CD14-positive monocyte (primary cell): Measurements from ENCODE around the gene EIF5AL1. TPM values are rescaled to one million over a fixed set of nuclear protein-coding genes. Genes with fewer than 3 reads are reported as not detected.

Experiments
- DNase-seq, 3 donors: peaks; one replicate each; pipeline ENCODE4 v3.0.0-alpha.2; 2011 to 2022
- H2AFZ ChIP-seq: 2 replicates; pipeline ENCODE4 v1.6.0; 2012; ENCODE audit warnings: mild to moderate bottlenecking, low read depth, low read length, inconsistent platforms; ENCODE audit not compliant: insufficient read depth, poor library complexity, severe bottlenecking
- H3K27ac ChIP-seq, 2 donors: 1 replicate in 1 of 2; 2 replicates in 1 of 2; pipeline ENCODE4 v1.5.1; 2012 to 2013; ENCODE audit warnings: low read length in 2 of 2, control low read depth in 1 of 2, inconsistent platforms in 1 of 2, low read depth in 1 of 2, mild to moderate bottlenecking in 1 of 2
- H3K27me3 ChIP-seq, 2 donors: one replicate each; pipeline versions ENCODE4 v1.6.0 to v1.6.1; 2011 to 2013; ENCODE audit warnings: low read length in 2 of 2; ENCODE audit not compliant: control insufficient read depth in 2 of 2, insufficient read depth in 2 of 2
- H3K36me3 ChIP-seq, 2 donors: replicated peaks in 1 of 2; 1 replicate in 1 of 2; 2 replicates in 1 of 2; pipeline versions ENCODE4 v1.5.1 to v1.6.1; 2012 to 2013; ENCODE audit warnings: low read length in 2 of 2, control low read depth in 1 of 2, inconsistent platforms in 1 of 2, mild to moderate bottlenecking in 1 of 2; ENCODE audit not compliant: insufficient read depth in 2 of 2, control insufficient read depth in 1 of 2
- H3K4me1 ChIP-seq, 2 donors: 1 replicate in 1 of 2; 2 replicates in 1 of 2; pipeline versions ENCODE4 v1.5.1 to v1.6.1; 2012 to 2013; ENCODE audit warnings: low read length in 2 of 2, control low read depth in 1 of 2, inconsistent platforms in 1 of 2, mild to moderate bottlenecking in 1 of 2, moderate library complexity in 1 of 2; ENCODE audit not compliant: insufficient read depth in 2 of 2, control insufficient read depth in 1 of 2
- H3K4me2 ChIP-seq: replicated peaks from 2 replicates; pipeline ENCODE3; 2012; ENCODE audit warnings: low read length, moderate library complexity, mild to moderate bottlenecking; ENCODE audit not compliant: poor library complexity, severe bottlenecking; ENCODE audit errors: extremely low read depth
- H3K4me3 ChIP-seq, 3 experiments: fragments of 200-600 bp in 1 of 3; sonication (generic) in 1 of 3; replicated peaks in 1 of 3; 1 replicate in 2 of 3; 2 replicates in 1 of 3; pipeline ENCODE4 v1.5.1; 2011 to 2013; ENCODE audit warnings: low read length in 3 of 3, mild to moderate bottlenecking in 3 of 3, control low read depth in 2 of 3, low read depth in 2 of 3, inconsistent platforms in 1 of 3, moderate library complexity in 1 of 3
- H3K79me2 ChIP-seq: 2 replicates; pipeline ENCODE4 v1.6.0; 2012; ENCODE audit warnings: mild to moderate bottlenecking, control low read depth, inconsistent platforms, low read length, moderate library complexity; ENCODE audit not compliant: insufficient read depth
- H3K9ac ChIP-seq: 2 replicates; pipeline ENCODE4 v1.6.0; 2017; ENCODE audit warnings: low read length, mild to moderate bottlenecking; ENCODE audit not compliant: insufficient read depth, poor library complexity, severe bottlenecking
- H3K9me3 ChIP-seq, 2 donors: replicated peaks in 1 of 2; 1 replicate in 1 of 2; 2 replicates in 1 of 2; pipeline versions ENCODE4 v1.5.1 to v1.6.1; 2012 to 2013; ENCODE audit warnings: low read length in 2 of 2, control low read depth in 1 of 2; ENCODE audit not compliant: control insufficient read depth in 1 of 2, insufficient read depth in 1 of 2
- H4K20me1 ChIP-seq: 2 replicates; pipeline ENCODE4 v1.6.0; 2012; ENCODE audit warnings: mild to moderate bottlenecking, low read length, control low read depth, moderate library complexity; ENCODE audit not compliant: insufficient read depth
- H3K27ac Mint-ChIP-seq, 7 donors: one replicate each; pipeline ENCODE4 v1.8.0; 2020; ENCODE audit warnings: mild to moderate bottlenecking in 7 of 7, mixed read lengths in 7 of 7, moderate library complexity in 6 of 7, inconsistent platforms in 2 of 7
- H3K27me3 Mint-ChIP-seq, 3 donors: one replicate each; pipeline ENCODE4 v1.8.0; 2021 to 2022; ENCODE audit warnings: low read depth in 3 of 3, mild to moderate bottlenecking in 3 of 3, mixed read lengths in 3 of 3, moderate library complexity in 3 of 3, inconsistent platforms in 1 of 3
- H3K36me3 Mint-ChIP-seq, 2 donors: one replicate each; pipeline ENCODE4 v1.8.0; 2020; ENCODE audit warnings: mixed read lengths in 2 of 2, inconsistent platforms in 1 of 2, mild to moderate bottlenecking in 1 of 2
- H3K4me1 Mint-ChIP-seq: one replicate; pipeline ENCODE4 v1.8.0; 2020; ENCODE audit warnings: mild to moderate bottlenecking, mixed read lengths
- H3K4me3 Mint-ChIP-seq, 2 donors: one replicate each; pipeline ENCODE4 v1.8.0; 2020; ENCODE audit warnings: mild to moderate bottlenecking in 2 of 2, mixed read lengths in 2 of 2, moderate library complexity in 1 of 2
- H3K9me3 Mint-ChIP-seq, 7 donors: one replicate each; pipeline ENCODE4 v1.8.0; 2020 to 2022; ENCODE audit warnings: mixed read lengths in 7 of 7, mild to moderate bottlenecking in 6 of 7, moderate library complexity in 6 of 7, inconsistent platforms in 2 of 7
- CTCF ChIP-seq: fragments of 200-600 bp; IDR thresholded peaks from one replicate; pipeline ENCODE4 v1.8.0; 2022; ENCODE audit warnings: antibody characterized with exemption, mild to moderate bottlenecking
- WGBS: methylation state at CpG from one replicate; pipeline ENCODE4 v1.1.5; 2013; ENCODE audit warnings: missing lambda C conversion rate; ENCODE audit not compliant: insufficient coverage; 5-methylcytosine and 5-hydroxymethylcytosine counted together
- intact Hi-C, 2 donors: fragments of 100-400 bp; cut with micrococcal nuclease; formaldehyde crosslinking; loops; one replicate each; pipeline versions ENCODE4 v1.15.0 to v1.15.1; 2023
- polyA plus RNA-seq, 3 donors: library from polyadenylated mRNA; depleted of rRNA in 1 of 3; unstranded in 2 of 3; stranded (reverse) in 1 of 3; fragments of 300-500 nt in 2 of 3; fragments of >200 nt in 1 of 3; fragmentation: Illumina TruSeq in 2 of 3; gene quantifications; 1 replicate in 2 of 3; 2 replicates in 1 of 3; pipeline ENCODE4 v1.2.3, GENCODE V29; 2012 to 2021

Gene EIF5AL1
- polyA plus RNA-seq, 3 donors, result 0.16 to 1.7 (median 0.17) TPM

GRCh38 chr10:79472951-79473350, 39.4 kb upstream of the EIF5AL1 start:
- no peaks in the 10 kb centered on the region for H3K36me3 ChIP-seq
- H2AFZ ChIP-seq, result peak overlapping the region; percentile 26
- whole genome bisulfite sequencing, result 71% methylated on average over 1 of the region's 5 CpGs
- DNase-seq, result no peak
- H3K9me3 ChIP-seq, result no peaks in the 10 kb centered on the region
- intact Hi-C loops, result no loop called here
- H3K27me3 ChIP-seq, result no peaks in the 10 kb centered on the region
- H3K27me3 Mint-ChIP-seq, result peaks cover 4 to 13% (median 5%) of the 10 kb centered on the region in 3 donors
- TF ChIP-seq CTCF, result no peak
- peaks cover 21% of the 10 kb centered on the region in 2 donors for H3K4me1 ChIP-seq
- H3K9ac ChIP-seq, result no peak overlapping the region
- no peaks in the 10 kb centered on the region for H3K79me2 ChIP-seq
- H3K4me2 ChIP-seq, result no peak overlapping the region
- H3K27ac ChIP-seq, result no peak overlapping the region
- H3K27ac Mint-ChIP-seq, result peak overlapping the region in 1 of 7 donors; percentile 26
- no peaks in the 10 kb centered on the region for H4K20me1 ChIP-seq
- H3K9me3 Mint-ChIP-seq, result peaks cover 0 to 2% (median 0%) of the 10 kb centered on the region in 7 donors
- no peaks in the 10 kb centered on the region for H3K36me3 Mint-ChIP-seq
- no peak overlapping the region for H3K4me3 Mint-ChIP-seq
- peaks cover 23% of the 10 kb centered on the region for H3K4me1 Mint-ChIP-seq
- no peak overlapping the region for H3K4me3 ChIP-seq

- Histone ChIP-seq H3K4me3 (no peak overlapping the region), H2AFZ (peak overlapping the region; percentile 26), H3K27ac (no peak overlapping the region), H4K20me1 (no peaks in the 10 kb centered on the region), H3K36me3 (no peaks in the 10 kb centered on the region), H3K27me3 (no peaks in the 10 kb centered on the region), H3K79me2 (no peaks in the 10 kb centered on the region), H3K9me3 (no peaks in the 10 kb centered on the region), H3K9ac (no peak overlapping the region), H3K4me2 (no peak overlapping the region), H3K4me1 (peaks cover 14 to 15% of the 10 kb centered on the region in 2 donors)
- no peak for TF ChIP-seq CTCF
- peaks cover 4 to 13% (median 7%) of the 10 kb centered on the region in 3 donors for H3K27me3 Mint-ChIP-seq
- H3K9me3 Mint-ChIP-seq, result peaks cover 0 to 2% (median 0%) of the 10 kb centered on the region in 7 donors
- H3K36me3 Mint-ChIP-seq, result no peaks in the 10 kb centered on the region
- peak; percentile 12 to 32 (median 28) for DNase-seq
- no peak overlapping the region for H3K4me3 Mint-ChIP-seq
- peak overlapping the region in 2 of 7 donors; percentile 35 to 55 for H3K27ac Mint-ChIP-seq
- peaks cover 17% of the 10 kb centered on the region for H3K4me1 Mint-ChIP-seq
- intact Hi-C loops, result no loop called here
- 50% methylated on average over 2 of the region's 5 CpGs for WGBS
These were observed 38.7 kb upstream of the EIF5AL1 start for GRCh38 chr10:79473496-79474095.
